GM12878 (cell line): ENCODE results near the gene STPG4.

Source experiments
- BHLHE40 ChIP-seq, 2 experiments: fragments of 450-650 bp in 1 of 2; IDR thresholded peaks; 2 replicates each; pipeline ENCODE4 v1.6.1; 2011 to 2017; ENCODE audit warnings: low read depth in 2 of 2, borderline replicate concordance in 1 of 2, improper control_type of control experiment in 1 of 2, low read length in 1 of 2, mild to moderate bottlenecking in 1 of 2
- EP300 ChIP-seq, 2 experiments: fragments of 150-350 bp in 1 of 2; IDR thresholded peaks; 2 replicates each; pipeline ENCODE4 v1.6.1; 2011 to 2012; ENCODE audit warnings: low read depth in 2 of 2, low read length in 2 of 2, borderline replicate concordance in 1 of 2, improper control_type of control experiment in 1 of 2, inconsistent platforms in 1 of 2; ENCODE audit not compliant: control insufficient read depth in 1 of 2
- ETV6 ChIP-seq, 2 experiments: fragments of 450-650 bp in 1 of 2; IDR thresholded peaks in 1 of 2; conservative IDR thresholded peaks in 1 of 2; 2 replicates each; pipeline ENCODE4 v1.6.1; 2014; ENCODE audit warnings: antibody characterized with exemption in 1 of 2, borderline replicate concordance in 1 of 2, low read depth in 1 of 2, mild to moderate bottlenecking in 1 of 2, moderate library complexity in 1 of 2
- POLR2AphosphoS5 ChIP-seq: IDR thresholded peaks from 2 replicates; pipeline ENCODE4 v1.6.1; 2011; ENCODE audit warnings: mild to moderate bottlenecking, low read length, inconsistent platforms
- POU2F2 ChIP-seq: IDR thresholded peaks from 3 replicates; pipeline ENCODE4 v1.6.1; 2011; ENCODE audit warnings: low read depth, mild to moderate bottlenecking, low read length, borderline replicate concordance
- RB1 ChIP-seq: fragments of 450-650 bp; formaldehyde crosslinking; IDR thresholded peaks from 2 replicates; pipeline ENCODE4 v1.6.1; 2017; ENCODE audit warnings: mild to moderate bottlenecking, borderline replicate concordance
- SMARCA5 ChIP-seq: fragments of 450-650 bp; IDR thresholded peaks from 2 replicates; pipeline ENCODE4 v1.6.1; 2017; ENCODE audit warnings: mild to moderate bottlenecking
- SREBF2 ChIP-seq: IDR thresholded peaks from 2 replicates; pipeline ENCODE4 v1.6.1; 2012; ENCODE audit warnings: mild to moderate bottlenecking, low read length
- ZNF274 ChIP-seq: IDR thresholded peaks from one replicate; pipeline ENCODE4 v1.8.0; 2011; ENCODE audit not compliant: insufficient read length, insufficient read depth
- TF ChIP-seq, protein P1 (sequence below): fragments of 450-650 bp; IDR thresholded peaks from 2 replicates; pipeline ENCODE4 v1.6.1; 2018; ENCODE audit warnings: mild to moderate bottlenecking, low read depth, moderate library complexity; ENCODE audit not compliant: partially characterized antibody
- TF ChIP-seq, protein P2 (sequence below), 3 experiments: IDR thresholded peaks in 2 of 3; conservative IDR thresholded peaks in 1 of 3; 2 replicates each; pipeline ENCODE4 v1.5.1; 2011; ENCODE audit warnings: low read depth in 3 of 3, low read length in 3 of 3, mild to moderate bottlenecking in 3 of 3, control low read depth in 2 of 3, moderate library complexity in 2 of 3, inconsistent platforms in 1 of 3, mixed read lengths in 1 of 3; ENCODE audit not compliant: control insufficient read depth in 2 of 3, insufficient read depth in 1 of 3; ENCODE audit errors: extremely low read depth in 1 of 3

DNA sequence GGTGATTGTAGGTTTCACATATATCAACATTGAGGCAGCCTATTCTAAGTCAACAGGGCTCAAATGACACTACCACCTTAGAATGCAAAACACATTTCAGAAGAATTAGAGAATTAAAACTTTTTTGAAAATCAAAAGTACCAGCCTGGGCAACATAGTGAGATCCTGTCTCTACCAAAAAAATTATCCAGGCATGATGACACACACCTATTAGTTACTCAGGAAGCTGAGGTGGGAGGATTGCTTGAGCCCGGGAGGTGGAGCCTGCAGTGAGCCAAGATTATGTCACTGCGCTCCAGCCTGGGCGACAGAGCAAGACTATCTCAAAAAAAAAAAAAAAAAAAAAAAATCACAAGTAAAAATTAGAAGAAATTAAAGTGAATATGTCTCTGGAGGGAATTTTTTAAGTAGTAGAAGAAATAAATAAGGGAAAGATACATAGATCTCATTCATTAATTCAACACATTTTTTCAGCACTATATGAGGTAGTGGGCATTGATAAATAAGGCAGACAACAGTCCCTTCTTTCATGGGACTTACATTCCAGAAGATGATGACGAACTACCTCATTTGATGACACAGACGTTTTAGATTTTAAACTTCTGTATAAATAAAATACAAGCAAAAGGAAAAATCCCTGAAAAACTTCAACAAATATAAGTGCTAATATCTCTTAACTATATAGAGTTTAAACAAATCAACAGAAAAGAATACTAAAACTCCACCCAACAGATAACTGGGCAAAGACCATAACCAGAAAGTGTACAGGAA is 42.3 kb downstream of the STPG4 start:
- TF ChIP-seq SMARCA5 (no peak), SREBF2 (no peak), POLR2AphosphoS5 (no peak), ETV6 (conservative IDR thresholded peaks at IDR 0.05 in 1 of 2, IDR thresholded peaks at IDR 0.05 in 1 of 2; ENCODE audit: borderline replicate concordance in 1 of 2, low read depth in 1 of 2) (no peak), EP300 (IDR thresholded peaks at IDR 0.05; ENCODE audit: borderline replicate concordance in 1 of 2, control insufficient read depth in 1 of 2, low read depth in 2 of 2, low read length in 2 of 2) (no peak), ZNF274 (no peak), RB1 (no peak), POU2F2 (no peak), BHLHE40 (IDR thresholded peaks at IDR 0.05; ENCODE audit: borderline replicate concordance in 1 of 2, low read depth in 2 of 2, low read length in 1 of 2) (no peak)
- TF ChIP-seq, protein P1, sequence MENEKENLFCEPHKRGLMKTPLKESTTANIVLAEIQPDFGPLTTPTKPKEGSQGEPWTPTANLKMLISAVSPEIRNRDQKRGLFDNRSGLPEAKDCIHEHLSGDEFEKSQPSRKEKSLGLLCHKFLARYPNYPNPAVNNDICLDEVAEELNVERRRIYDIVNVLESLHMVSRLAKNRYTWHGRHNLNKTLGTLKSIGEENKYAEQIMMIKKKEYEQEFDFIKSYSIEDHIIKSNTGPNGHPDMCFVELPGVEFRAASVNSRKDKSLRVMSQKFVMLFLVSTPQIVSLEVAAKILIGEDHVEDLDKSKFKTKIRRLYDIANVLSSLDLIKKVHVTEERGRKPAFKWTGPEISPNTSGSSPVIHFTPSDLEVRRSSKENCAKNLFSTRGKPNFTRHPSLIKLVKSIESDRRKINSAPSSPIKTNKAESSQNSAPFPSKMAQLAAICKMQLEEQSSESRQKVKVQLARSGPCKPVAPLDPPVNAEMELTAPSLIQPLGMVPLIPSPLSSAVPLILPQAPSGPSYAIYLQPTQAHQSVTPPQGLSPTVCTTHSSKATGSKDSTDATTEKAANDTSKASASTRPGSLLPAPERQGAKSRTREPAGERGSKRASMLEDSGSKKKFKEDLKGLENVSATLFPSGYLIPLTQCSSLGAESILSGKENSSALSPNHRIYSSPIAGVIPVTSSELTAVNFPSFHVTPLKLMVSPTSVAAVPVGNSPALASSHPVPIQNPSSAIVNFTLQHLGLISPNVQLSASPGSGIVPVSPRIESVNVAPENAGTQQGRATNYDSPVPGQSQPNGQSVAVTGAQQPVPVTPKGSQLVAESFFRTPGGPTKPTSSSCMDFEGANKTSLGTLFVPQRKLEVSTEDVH = no peak
- TF ChIP-seq, protein P2, sequence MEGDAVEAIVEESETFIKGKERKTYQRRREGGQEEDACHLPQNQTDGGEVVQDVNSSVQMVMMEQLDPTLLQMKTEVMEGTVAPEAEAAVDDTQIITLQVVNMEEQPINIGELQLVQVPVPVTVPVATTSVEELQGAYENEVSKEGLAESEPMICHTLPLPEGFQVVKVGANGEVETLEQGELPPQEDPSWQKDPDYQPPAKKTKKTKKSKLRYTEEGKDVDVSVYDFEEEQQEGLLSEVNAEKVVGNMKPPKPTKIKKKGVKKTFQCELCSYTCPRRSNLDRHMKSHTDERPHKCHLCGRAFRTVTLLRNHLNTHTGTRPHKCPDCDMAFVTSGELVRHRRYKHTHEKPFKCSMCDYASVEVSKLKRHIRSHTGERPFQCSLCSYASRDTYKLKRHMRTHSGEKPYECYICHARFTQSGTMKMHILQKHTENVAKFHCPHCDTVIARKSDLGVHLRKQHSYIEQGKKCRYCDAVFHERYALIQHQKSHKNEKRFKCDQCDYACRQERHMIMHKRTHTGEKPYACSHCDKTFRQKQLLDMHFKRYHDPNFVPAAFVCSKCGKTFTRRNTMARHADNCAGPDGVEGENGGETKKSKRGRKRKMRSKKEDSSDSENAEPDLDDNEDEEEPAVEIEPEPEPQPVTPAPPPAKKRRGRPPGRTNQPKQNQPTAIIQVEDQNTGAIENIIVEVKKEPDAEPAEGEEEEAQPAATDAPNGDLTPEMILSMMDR (IDR thresholded peaks at IDR 0.05 in 2 of 3, conservative IDR thresholded peaks at IDR 0.05 in 1 of 3; ENCODE audit: control insufficient read depth in 2 of 3, extremely low read depth in 1 of 3, insufficient read depth in 1 of 3, low read depth in 3 of 3, low read length in 3 of 3) = no peak
